ENCODE data around the gene HSPB2.

The HSPB2 gene

GRCh38 chr11:111913997-111914396 lies 1.5 kb downstream of the HSPB2 start:
- H3K27me3 ChIP-seq (ENCODE audit: insufficient read depth, low read length, poor library complexity, severe bottlenecking) = no peaks in the 10 kb centered on the region
- H3K79me2 ChIP-seq (ENCODE audit: insufficient read depth, low read length) = no peaks in the 10 kb centered on the region
- no peaks in the 10 kb centered on the region for H3K9me3 ChIP-seq (ENCODE audit: insufficient read depth, low read depth, low read length)
- no peaks in the 10 kb centered on the region for H3K9me2 ChIP-seq (replicated peaks; ENCODE audit: low read depth, low read length)
- no peaks in the 10 kb centered on the region for H4K20me1 ChIP-seq (ENCODE audit: insufficient read depth, low read length, poor library complexity, severe bottlenecking)
- H3K4me3 ChIP-seq (ENCODE audit: low read length, poor library complexity, severe bottlenecking) = no peak overlapping the region
- no peaks in the 10 kb centered on the region for H3K4me1 ChIP-seq (ENCODE audit: insufficient read depth, low read length, poor library complexity, severe bottlenecking)
- H3K36me3 ChIP-seq (ENCODE audit: insufficient read depth, low read length) = no peaks in the 10 kb centered on the region
- H3K9ac ChIP-seq (ENCODE audit: low read depth, low read length, poor library complexity, severe bottlenecking) = no peak overlapping the region
- H2AFZ ChIP-seq (ENCODE audit: low read length) = no peak overlapping the region
- no peak overlapping the region for H3K4me2 ChIP-seq (ENCODE audit: low read depth, low read length, poor library complexity, severe bottlenecking)
- no peaks in the 10 kb centered on the region for H3F3A ChIP-seq (ENCODE audit: low read depth)
- TF ChIP-seq EZH2phosphoT487 (IDR thresholded peaks at IDR 0.05; ENCODE audit: borderline replicate concordance) = no peak
- TF ChIP-seq CTCF (conservative IDR thresholded peaks at IDR 0.05; ENCODE audit: low read length) = no peak

GRCh38 chr11:111916768-111917167 lies 4.2 kb downstream of the HSPB2 start:
- Histone ChIP-seq H3K4me1 (ENCODE audit: insufficient read depth, low read length, poor library complexity, severe bottlenecking) (no peaks in the 10 kb centered on the region), H3K9ac (ENCODE audit: low read depth, low read length, poor library complexity, severe bottlenecking) (no peak overlapping the region), H3K4me3 (ENCODE audit: low read length, poor library complexity, severe bottlenecking) (no peak overlapping the region), H4K20me1 (ENCODE audit: insufficient read depth, low read length, poor library complexity, severe bottlenecking) (no peaks in the 10 kb centered on the region), H3K9me3 (ENCODE audit: insufficient read depth, low read depth, low read length) (no peaks in the 10 kb centered on the region), H3K79me2 (ENCODE audit: insufficient read depth, low read length) (no peaks in the 10 kb centered on the region), H3F3A (ENCODE audit: low read depth) (no peaks in the 10 kb centered on the region), H3K36me3 (ENCODE audit: insufficient read depth, low read length) (no peaks in the 10 kb centered on the region), H3K4me2 (ENCODE audit: low read depth, low read length, poor library complexity, severe bottlenecking) (no peak overlapping the region), H2AFZ (ENCODE audit: low read length) (no peak overlapping the region), H3K9me2 (replicated peaks; ENCODE audit: low read depth, low read length) (no peaks in the 10 kb centered on the region), H3K27me3 (ENCODE audit: insufficient read depth, low read length, poor library complexity, severe bottlenecking) (no peaks in the 10 kb centered on the region)
- TF ChIP-seq CTCF (conservative IDR thresholded peaks at IDR 0.05; ENCODE audit: low read length) = no peak
- TF ChIP-seq EZH2phosphoT487 (IDR thresholded peaks at IDR 0.05; ENCODE audit: borderline replicate concordance) = no peak

- H3K9me3 ChIP-seq (ENCODE audit: insufficient read depth, low read depth, low read length) = no peaks in the 10 kb centered on the region
- no peaks in the 10 kb centered on the region for H3K9me2 ChIP-seq (replicated peaks; ENCODE audit: low read depth, low read length)
- no peaks in the 10 kb centered on the region for H3K4me1 ChIP-seq (ENCODE audit: insufficient read depth, low read length, poor library complexity, severe bottlenecking)
- H3K4me3 ChIP-seq (ENCODE audit: low read length, poor library complexity, severe bottlenecking) = no peak overlapping the region
- H3K9ac ChIP-seq (ENCODE audit: low read depth, low read length, poor library complexity, severe bottlenecking) = no peak overlapping the region
- H3K27me3 ChIP-seq (ENCODE audit: insufficient read depth, low read length, poor library complexity, severe bottlenecking) = no peaks in the 10 kb centered on the region
- no peak overlapping the region for H2AFZ ChIP-seq (ENCODE audit: low read length)
- no peaks in the 10 kb centered on the region for H4K20me1 ChIP-seq (ENCODE audit: insufficient read depth, low read length, poor library complexity, severe bottlenecking)
- H3F3A ChIP-seq (ENCODE audit: low read depth) = no peaks in the 10 kb centered on the region
- H3K79me2 ChIP-seq (ENCODE audit: insufficient read depth, low read length) = no peaks in the 10 kb centered on the region
- H3K4me2 ChIP-seq (ENCODE audit: low read depth, low read length, poor library complexity, severe bottlenecking) = no peak overlapping the region
- H3K36me3 ChIP-seq (ENCODE audit: insufficient read depth, low read length) = no peaks in the 10 kb centered on the region
- TF ChIP-seq EZH2phosphoT487 (IDR thresholded peaks at IDR 0.05; ENCODE audit: borderline replicate concordance) (no peak), CTCF (conservative IDR thresholded peaks at IDR 0.05; ENCODE audit: low read length) (no peak)
Observed at GRCh38 chr11:111917312-111917711, 4.8 kb downstream of the HSPB2 start.

Measured in Loucy (cell line).